ENCODE measurements around the gene KRTAP9-6. TPM values are rescaled to one million over a fixed set of nuclear protein-coding genes. Genes with fewer than 3 reads are reported as not detected.

The KRTAP9-6 gene
- not detected in 2 replicates for polyA plus RNA-seq (2013)

- Histone ChIP-seq H3K4ac (ENCODE audit: low read depth, low read length) (no peak within 1 kb of the TSS), H2BK5ac (ENCODE audit: low read depth, low read length, poor library complexity) (no peak within 1 kb of the TSS), H4K91ac (ENCODE audit: low read depth, low read length) (no peak within 1 kb of the TSS), H3K4me1 (ENCODE audit: control insufficient read depth in 1 of 2, insufficient read depth in 2 of 2, low read length in 2 of 2) (no peaks in the 10 kb centered on the region), H3K27ac (ENCODE audit: low read depth, low read length) (no peak within 1 kb of the TSS), H3K14ac (ENCODE audit: low read length) (no peak within 1 kb of the TSS), H3K79me2 (ENCODE audit: control insufficient read depth, insufficient read depth, low read length, poor library complexity) (no peaks in the 10 kb centered on the region), H3K36me3 (ENCODE audit: control insufficient read depth in 1 of 2, insufficient read depth in 2 of 2, low read length in 2 of 2) (no peaks in the 10 kb centered on the region), H3K79me1 (ENCODE audit: low read length) (no peaks in the 10 kb centered on the region), H3K23ac (ENCODE audit: low read length) (no peak within 1 kb of the TSS), H3K9me3 (ENCODE audit: insufficient read depth, low read depth, low read length) (no peaks in the 10 kb centered on the region), H3K4me3 (ENCODE audit: low read depth, low read length) (no peak within 1 kb of the TSS), H4K8ac (ENCODE audit: low read depth, low read length) (no peak within 1 kb of the TSS), H2BK12ac (ENCODE audit: low read length) (no peak within 1 kb of the TSS), H3K18ac (ENCODE audit: low read length) (no peak within 1 kb of the TSS), H3K27me3 (ENCODE audit: insufficient read depth, low read length) (no peaks in the 10 kb centered on the region), H3K4me2 (ENCODE audit: low read length) (no peak within 1 kb of the TSS), H2AK5ac (ENCODE audit: low read length) (no peak within 1 kb of the TSS), H3K9ac (ENCODE audit: low read length) (no peak within 1 kb of the TSS), H2AFZ (ENCODE audit: insufficient read depth, low read length, poor library complexity) (no peak within 1 kb of the TSS), H2BK120ac (ENCODE audit: insufficient read depth, low read length, poor library complexity) (no peak within 1 kb of the TSS), H4K12ac (ENCODE audit: low read depth, low read length) (no peak within 1 kb of the TSS)
- WGBS (ENCODE audit: extremely low coverage, insufficient coverage, insufficient read length): no CpG with 5 or more reads among the region's 2 CpGs
- no peak for DNase-seq
These were observed at the start of gene KRTAP9-6 for GRCh38 chr17:41265078-41265477. Gene KRTAP9-6 (plus strand): TSS chr17:41265378. CDS start chr17:41265378, 0 bp downstream.

DNA sequence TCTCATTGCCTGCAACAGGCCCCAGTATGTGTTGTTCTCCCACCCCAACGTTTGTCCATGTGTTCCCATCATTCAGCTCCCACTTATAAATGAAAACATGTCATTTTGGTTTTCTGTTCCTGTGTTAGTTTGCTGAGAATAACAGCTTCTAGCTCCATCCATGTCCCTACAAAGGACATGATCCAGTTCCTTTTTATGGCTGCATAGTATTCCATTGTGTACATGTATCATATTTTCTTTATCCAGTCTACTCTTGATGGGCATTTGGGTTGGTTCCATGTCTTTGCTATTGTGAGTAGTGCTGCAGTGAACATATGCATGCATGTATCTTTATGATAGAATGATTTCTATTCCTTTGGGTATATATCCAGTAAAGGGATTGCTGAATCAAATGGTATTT is 49.5 kb upstream of the KRTAP9-6 start:
- no peak overlapping the region for H3K4me3 ChIP-seq (ENCODE audit: low read depth, low read length)
- H2BK12ac ChIP-seq (ENCODE audit: low read length): no peak overlapping the region
- WGBS (ENCODE audit: extremely low coverage, insufficient coverage, insufficient read length): no CpG with 5 or more reads among the region's 1 CpG
- H3K27me3 ChIP-seq (ENCODE audit: insufficient read depth, low read length): no peaks in the 10 kb centered on the region
- no peak overlapping the region for H2AK5ac ChIP-seq (ENCODE audit: low read length)
- no peak overlapping the region for H3K9ac ChIP-seq (ENCODE audit: low read length)
- no peak overlapping the region for H2BK120ac ChIP-seq (ENCODE audit: insufficient read depth, low read length, poor library complexity)
- no peak overlapping the region for H4K91ac ChIP-seq (ENCODE audit: low read depth, low read length)
- H3K4ac ChIP-seq (ENCODE audit: low read depth, low read length): no peak overlapping the region
- H4K8ac ChIP-seq (ENCODE audit: low read depth, low read length): no peak overlapping the region
- H3K27ac ChIP-seq (ENCODE audit: low read depth, low read length): no peak overlapping the region
- H4K12ac ChIP-seq (ENCODE audit: low read depth, low read length): no peak overlapping the region
- H3K4me1 ChIP-seq (ENCODE audit: control insufficient read depth in 1 of 2, insufficient read depth in 2 of 2, low read length in 2 of 2): no peaks in the 10 kb centered on the region
- no peak overlapping the region for H3K18ac ChIP-seq (ENCODE audit: low read length)
- no peak for DNase-seq
- no peak overlapping the region for H3K4me2 ChIP-seq (ENCODE audit: low read length)
- H3K14ac ChIP-seq (ENCODE audit: low read length): no peak overlapping the region
- H2BK5ac ChIP-seq (ENCODE audit: low read depth, low read length, poor library complexity): no peak overlapping the region
- H3K23ac ChIP-seq (ENCODE audit: low read length): no peak overlapping the region
- H2AFZ ChIP-seq (ENCODE audit: insufficient read depth, low read length, poor library complexity): no peak overlapping the region
- H3K79me1 ChIP-seq (ENCODE audit: low read length): no peaks in the 10 kb centered on the region
- H3K79me2 ChIP-seq (ENCODE audit: control insufficient read depth, insufficient read depth, low read length, poor library complexity): no peaks in the 10 kb centered on the region
- no peaks in the 10 kb centered on the region for H3K36me3 ChIP-seq (ENCODE audit: control insufficient read depth in 1 of 2, insufficient read depth in 2 of 2, low read length in 2 of 2)
- no peaks in the 10 kb centered on the region for H3K9me3 ChIP-seq (ENCODE audit: insufficient read depth, low read depth, low read length)

GRCh38 chr17:41223821-41224220 is 41.4 kb upstream of the KRTAP9-6 start:
- no peak overlapping the region for H2BK5ac ChIP-seq (ENCODE audit: low read depth, low read length, poor library complexity)
- H2BK12ac ChIP-seq (ENCODE audit: low read length): no peak overlapping the region
- no peak overlapping the region for H2BK120ac ChIP-seq (ENCODE audit: insufficient read depth, low read length, poor library complexity)
- no peak overlapping the region for H2AK5ac ChIP-seq (ENCODE audit: low read length)
- DNase-seq: no peak
- no peaks in the 10 kb centered on the region for H3K9me3 ChIP-seq (ENCODE audit: insufficient read depth, low read depth, low read length)
- H2AFZ ChIP-seq (ENCODE audit: insufficient read depth, low read length, poor library complexity): no peak overlapping the region
- no peaks in the 10 kb centered on the region for H3K36me3 ChIP-seq (ENCODE audit: control insufficient read depth in 1 of 2, insufficient read depth in 2 of 2, low read length in 2 of 2)
- H3K79me2 ChIP-seq (ENCODE audit: control insufficient read depth, insufficient read depth, low read length, poor library complexity): no peaks in the 10 kb centered on the region
- no peak overlapping the region for H4K91ac ChIP-seq (ENCODE audit: low read depth, low read length)
- H3K4me1 ChIP-seq (ENCODE audit: control insufficient read depth in 1 of 2, insufficient read depth in 2 of 2, low read length in 2 of 2): no peaks in the 10 kb centered on the region
- no peak overlapping the region for H4K12ac ChIP-seq (ENCODE audit: low read depth, low read length)
- no peak overlapping the region for H3K4ac ChIP-seq (ENCODE audit: low read depth, low read length)
- no CpG with 5 or more reads among the region's 2 CpGs for WGBS (ENCODE audit: extremely low coverage, insufficient coverage, insufficient read length)
- H3K23ac ChIP-seq (ENCODE audit: low read length): no peak overlapping the region
- no peak overlapping the region for H3K27ac ChIP-seq (ENCODE audit: low read depth, low read length)
- no peaks in the 10 kb centered on the region for H3K27me3 ChIP-seq (ENCODE audit: insufficient read depth, low read length)
- H4K8ac ChIP-seq (ENCODE audit: low read depth, low read length): no peak overlapping the region
- H3K4me3 ChIP-seq (ENCODE audit: low read depth, low read length): no peak overlapping the region
- no peak overlapping the region for H3K14ac ChIP-seq (ENCODE audit: low read length)
- H3K4me2 ChIP-seq (ENCODE audit: low read length): no peak overlapping the region
- H3K9ac ChIP-seq (ENCODE audit: low read length): no peak overlapping the region
- H3K79me1 ChIP-seq (ENCODE audit: low read length): no peaks in the 10 kb centered on the region
- no peak overlapping the region for H3K18ac ChIP-seq (ENCODE audit: low read length)

- no CpG with 5 or more reads among the region's 6 CpGs for WGBS (ENCODE audit: extremely low coverage, insufficient coverage, insufficient read length)
- peak in 1 of 2 donors; percentile 35 for DNase-seq
- H2BK12ac ChIP-seq (ENCODE audit: low read length): no peak overlapping the region
- no peaks in the 10 kb centered on the region for H3K9me3 ChIP-seq (ENCODE audit: insufficient read depth, low read depth, low read length)
- no peak overlapping the region for H2AK5ac ChIP-seq (ENCODE audit: low read length)
- H3K4ac ChIP-seq (ENCODE audit: low read depth, low read length): no peak overlapping the region
- H4K91ac ChIP-seq (ENCODE audit: low read depth, low read length): no peak overlapping the region
- H4K8ac ChIP-seq (ENCODE audit: low read depth, low read length): no peak overlapping the region
- peak overlapping the region; percentile 40 for H2BK5ac ChIP-seq (ENCODE audit: low read depth, low read length, poor library complexity)
- H3K36me3 ChIP-seq (ENCODE audit: control insufficient read depth in 1 of 2, insufficient read depth in 2 of 2, low read length in 2 of 2): no peaks in the 10 kb centered on the region
- no peak overlapping the region for H3K4me2 ChIP-seq (ENCODE audit: low read length)
- H3K14ac ChIP-seq (ENCODE audit: low read length): no peak overlapping the region
- H4K12ac ChIP-seq (ENCODE audit: low read depth, low read length): no peak overlapping the region
- no peak overlapping the region for H2BK120ac ChIP-seq (ENCODE audit: insufficient read depth, low read length, poor library complexity)
- no peak overlapping the region for H3K9ac ChIP-seq (ENCODE audit: low read length)
- H3K79me1 ChIP-seq (ENCODE audit: low read length): no peaks in the 10 kb centered on the region
- no peaks in the 10 kb centered on the region for H3K27me3 ChIP-seq (ENCODE audit: insufficient read depth, low read length)
- H3K4me1 ChIP-seq (ENCODE audit: control insufficient read depth in 1 of 2, insufficient read depth in 2 of 2, low read length in 2 of 2): no peaks in the 10 kb centered on the region
- H3K79me2 ChIP-seq (ENCODE audit: control insufficient read depth, insufficient read depth, low read length, poor library complexity): no peaks in the 10 kb centered on the region
- H2AFZ ChIP-seq (ENCODE audit: insufficient read depth, low read length, poor library complexity): no peak overlapping the region
- H3K4me3 ChIP-seq (ENCODE audit: low read depth, low read length): no peak overlapping the region
- no peak overlapping the region for H3K23ac ChIP-seq (ENCODE audit: low read length)
- no peak overlapping the region for H3K27ac ChIP-seq (ENCODE audit: low read depth, low read length)
- no peak overlapping the region for H3K18ac ChIP-seq (ENCODE audit: low read length)
These were observed 39.1 kb upstream of the KRTAP9-6 start for GRCh38 chr17:41226051-41226450.
